ENCODE data around the gene CALR. TPM values are rescaled to one million over a fixed set of nuclear protein-coding genes. Genes with fewer than 3 reads are reported as not detected.
A peak's percentile ranks its signal among the peaks of the same experiment; 100 is the strongest.

The CALR gene
- total and polyA plus RNA-seq, 7 donors, result 70.3 to 717 (median 187) TPM

DNA sequence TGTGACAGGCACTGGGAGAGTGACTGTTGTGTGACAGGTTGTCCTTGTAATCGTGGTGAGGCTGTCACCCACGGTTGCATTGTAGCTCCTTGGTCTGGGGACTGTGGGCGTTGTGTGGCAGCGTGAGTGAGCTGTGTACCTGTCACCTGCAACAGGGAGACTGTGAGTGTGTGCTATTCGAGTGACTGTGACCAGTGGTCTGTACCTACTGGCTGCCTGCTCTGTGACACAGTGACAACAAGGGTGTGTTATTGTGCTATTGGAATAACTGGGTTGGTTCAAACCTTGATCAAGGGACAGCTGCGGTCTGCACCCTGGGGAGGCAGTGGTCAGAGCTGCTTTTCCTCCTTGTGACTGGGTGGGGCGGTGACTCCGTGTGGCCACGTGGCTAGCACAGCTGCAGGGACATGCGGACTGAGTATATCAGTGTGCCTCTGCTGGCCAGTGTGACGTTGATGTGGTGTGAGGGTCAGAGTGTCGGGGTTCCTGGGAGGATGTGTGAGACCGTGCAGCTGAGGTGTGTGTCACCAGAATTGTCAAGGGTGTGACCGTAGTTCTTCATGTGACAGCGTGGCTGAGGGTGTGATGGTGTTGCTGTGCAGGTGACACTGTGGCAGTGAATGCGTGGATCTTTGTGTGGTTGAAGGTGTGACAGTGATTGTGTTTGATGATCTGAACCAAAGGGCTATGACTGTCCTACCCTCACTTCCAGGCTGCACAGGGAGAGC lies 46.8 kb downstream of the CALR start:
- peak overlapping the region in 1 of 4 donors; percentile 37 for H3K27ac ChIP-seq
- DNase-seq, result peak; percentile 82
- no peak overlapping the region for H3K4me3 ChIP-seq
- H3K9me3 ChIP-seq, result no peaks in the 10 kb centered on the region
- H3K4me1 ChIP-seq, result peaks cover 0 to 9% (median 7%) of the 10 kb centered on the region in 4 donors
- intact Hi-C loops (cut with DNase I), result no loop called here
- H3K27me3 ChIP-seq, result no peaks in the 10 kb centered on the region
- H3K36me3 ChIP-seq, result no peaks in the 10 kb centered on the region
- TF ChIP-seq POLR2A (IDR thresholded peaks at IDR 0.05) (no peak), POLR2AphosphoS5 (IDR thresholded peaks at IDR 0.05) (peak in 1 of 4 donors; percentile 17), EP300 (IDR thresholded peaks at IDR 0.05) (no peak)
- TF ChIP-seq, protein P1, sequence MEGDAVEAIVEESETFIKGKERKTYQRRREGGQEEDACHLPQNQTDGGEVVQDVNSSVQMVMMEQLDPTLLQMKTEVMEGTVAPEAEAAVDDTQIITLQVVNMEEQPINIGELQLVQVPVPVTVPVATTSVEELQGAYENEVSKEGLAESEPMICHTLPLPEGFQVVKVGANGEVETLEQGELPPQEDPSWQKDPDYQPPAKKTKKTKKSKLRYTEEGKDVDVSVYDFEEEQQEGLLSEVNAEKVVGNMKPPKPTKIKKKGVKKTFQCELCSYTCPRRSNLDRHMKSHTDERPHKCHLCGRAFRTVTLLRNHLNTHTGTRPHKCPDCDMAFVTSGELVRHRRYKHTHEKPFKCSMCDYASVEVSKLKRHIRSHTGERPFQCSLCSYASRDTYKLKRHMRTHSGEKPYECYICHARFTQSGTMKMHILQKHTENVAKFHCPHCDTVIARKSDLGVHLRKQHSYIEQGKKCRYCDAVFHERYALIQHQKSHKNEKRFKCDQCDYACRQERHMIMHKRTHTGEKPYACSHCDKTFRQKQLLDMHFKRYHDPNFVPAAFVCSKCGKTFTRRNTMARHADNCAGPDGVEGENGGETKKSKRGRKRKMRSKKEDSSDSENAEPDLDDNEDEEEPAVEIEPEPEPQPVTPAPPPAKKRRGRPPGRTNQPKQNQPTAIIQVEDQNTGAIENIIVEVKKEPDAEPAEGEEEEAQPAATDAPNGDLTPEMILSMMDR (IDR thresholded peaks at IDR 0.05), result no peak
- WGBS, 2 donors, result 10 to 47% methylated on average over 16 of the region's 16 CpGs

DNA sequence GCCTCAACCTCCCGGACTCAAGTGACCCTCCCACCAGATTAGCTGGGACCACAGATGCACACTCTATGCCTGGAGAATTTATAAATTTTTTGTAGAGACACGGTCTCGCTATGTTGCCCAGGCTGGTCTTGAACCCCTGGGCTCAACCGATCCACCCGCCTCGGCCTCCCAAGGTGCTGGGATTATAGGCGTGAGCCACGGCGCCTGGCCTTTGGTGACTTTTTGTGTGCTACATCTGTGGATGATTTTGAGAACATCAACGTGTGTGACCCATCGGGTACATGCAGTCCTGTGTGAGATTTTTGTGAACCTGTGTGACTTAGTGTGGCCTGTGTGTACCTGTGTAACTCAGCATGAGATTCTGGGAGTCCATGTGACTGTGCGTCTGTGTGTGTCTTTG lies 48.3 kb downstream of the CALR start:
- Histone ChIP-seq H3K27ac (no peak overlapping the region), H3K9me3 (no peaks in the 10 kb centered on the region), H3K36me3 (no peaks in the 10 kb centered on the region), H3K27me3 (no peaks in the 10 kb centered on the region), H3K4me1 (peaks cover 0 to 9% (median 7%) of the 10 kb centered on the region in 4 donors), H3K4me3 (no peak overlapping the region)
- WGBS, 2 donors, result 95 to 96% methylated on average over 12 of the region's 12 CpGs
- TF ChIP-seq, protein P1 (IDR thresholded peaks at IDR 0.05), result no peak
- no peak for TF ChIP-seq POLR2AphosphoS5 (IDR thresholded peaks at IDR 0.05)
- TF ChIP-seq POLR2A (IDR thresholded peaks at IDR 0.05), result no peak
- DNase-seq, result no peak
- intact Hi-C loops (cut with DNase I), result no loop called here

DNA sequence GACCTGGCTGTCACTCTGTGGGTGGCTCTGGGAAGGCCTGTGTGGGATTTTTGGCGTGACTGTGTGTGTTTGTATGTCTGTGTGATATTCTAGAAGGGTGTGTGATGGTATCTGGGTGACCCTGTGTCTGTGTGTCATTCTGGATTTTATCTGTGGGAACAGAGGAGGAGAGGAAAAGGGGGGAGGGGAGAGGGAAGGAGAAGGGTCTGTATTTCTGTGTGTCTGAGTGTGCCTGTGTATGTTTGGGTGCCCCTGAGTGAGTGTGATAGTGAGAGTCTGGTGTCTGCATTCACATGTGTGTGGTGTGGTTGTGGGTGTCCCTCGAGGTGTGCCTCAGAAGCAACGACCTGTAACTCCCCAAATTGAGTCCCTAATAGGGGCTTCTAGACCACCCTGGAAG lies 48.8 kb downstream of the CALR start:
- no peak overlapping the region for H3K4me3 ChIP-seq
- H3K27ac ChIP-seq, result no peak overlapping the region
- no peaks in the 10 kb centered on the region for H3K9me3 ChIP-seq
- H3K27me3 ChIP-seq, result no peaks in the 10 kb centered on the region
- WGBS, 2 donors, result 81 to 84% methylated on average over 3 of the region's 3 CpGs
- intact Hi-C loops (cut with DNase I), result no loop called here
- DNase-seq, result no peak
- H3K4me1 ChIP-seq, result peaks cover 0 to 9% (median 7%) of the 10 kb centered on the region in 4 donors
- H3K36me3 ChIP-seq, result no peaks in the 10 kb centered on the region
- TF ChIP-seq POLR2A (IDR thresholded peaks at IDR 0.05) (no peak), EP300 (IDR thresholded peaks at IDR 0.05) (no peak), POLR2AphosphoS5 (IDR thresholded peaks at IDR 0.05) (no peak)
- TF ChIP-seq, protein P1 (IDR thresholded peaks at IDR 0.05), result no peak

DNA sequence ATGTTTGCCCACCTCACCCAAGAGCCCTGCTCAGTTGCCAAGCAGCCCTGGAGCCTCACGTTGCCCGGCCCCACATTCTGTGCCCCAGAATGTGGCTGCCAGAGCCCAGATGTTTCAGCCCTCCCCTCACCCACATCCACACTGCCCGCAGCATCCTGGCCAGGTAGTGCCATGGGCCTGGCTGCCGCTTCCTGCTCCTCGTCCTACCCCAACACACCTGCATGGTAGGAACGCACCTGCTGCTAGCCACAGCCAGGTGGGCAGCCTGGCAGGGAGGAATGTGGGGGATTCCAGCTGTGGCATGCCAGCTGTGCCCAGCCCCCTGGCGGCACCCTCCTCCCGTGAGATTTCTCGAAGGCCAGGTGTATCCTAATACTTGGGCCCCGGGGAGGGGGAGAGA lies 49.4 kb downstream of the CALR start:
- H3K27me3 ChIP-seq, result no peaks in the 10 kb centered on the region
- H3K9me3 ChIP-seq, result no peaks in the 10 kb centered on the region
- 58 to 72% methylated on average over 10 of the region's 10 CpGs for WGBS, 2 donors
- H3K36me3 ChIP-seq, result no peaks in the 10 kb centered on the region
- intact Hi-C loops (cut with DNase I), result no loop called here
- H3K4me3 ChIP-seq, result no peak overlapping the region
- H3K4me1 ChIP-seq, result peaks cover 0 to 9% (median 7%) of the 10 kb centered on the region in 4 donors
- no peak for TF ChIP-seq POLR2AphosphoS5 (IDR thresholded peaks at IDR 0.05)
- TF ChIP-seq, protein P1 (IDR thresholded peaks at IDR 0.05), result no peak
- TF ChIP-seq EP300 (IDR thresholded peaks at IDR 0.05), result no peak
- no peak for TF ChIP-seq POLR2A (IDR thresholded peaks at IDR 0.05)
- H3K27ac ChIP-seq, result no peak overlapping the region
- DNase-seq, result no peak
